ENCODE data around the gene AFM. TPM values are rescaled to one million over a fixed set of nuclear protein-coding genes. Genes with fewer than 3 reads are reported as not detected.
A peak's percentile ranks its signal among the peaks of the same experiment; 100 is the strongest.

AFM gene
- total RNA-seq, 1 experiment from 2014 or later: not detected

- DNase-seq (ENCODE audit: low spot score): peak; percentile 53
These were observed 31.0 kb upstream of the AFM start for GRCh38 chr4:73450398-73451004.

GRCh38 chr4:73451404-73451803, 30.1 kb upstream of the AFM start:
- no peak for DNase-seq (ENCODE audit: low spot score)

- DNase-seq (ENCODE audit: low spot score): no peak
These were observed 29.4 kb upstream of the AFM start for GRCh38 chr4:73451981-73452747.

GRCh38 chr4:73452953-73453700, 28.4 kb upstream of the AFM start:
- no peak for DNase-seq (ENCODE audit: low spot score)

GRCh38 chr4:73453701-73454005, 27.9 kb upstream of the AFM start:
- DNase-seq (ENCODE audit: low spot score): no peak

GRCh38 chr4:73454920-73455319, 26.6 kb upstream of the AFM start:
- no peak for DNase-seq (ENCODE audit: low spot score)

- DNase-seq (ENCODE audit: low spot score): no peak
These were observed 25.1 kb upstream of the AFM start for GRCh38 chr4:73456177-73457022.

GRCh38 chr4:73458184-73459047, 23.1 kb upstream of the AFM start:
- no peak for DNase-seq (ENCODE audit: low spot score)

GRCh38 chr4:73459048-73459421, 22.5 kb upstream of the AFM start:
- no peak for DNase-seq (ENCODE audit: low spot score)

GRCh38 chr4:73460913-73461522, 20.5 kb upstream of the AFM start:
- DNase-seq (ENCODE audit: low spot score): no peak

- DNase-seq (ENCODE audit: low spot score): no peak
These were observed 13.4 kb upstream of the AFM start for GRCh38 chr4:73468170-73468569.

GRCh38 chr4:73470728-73471127, 10.8 kb upstream of the AFM start:
- no peak for DNase-seq (ENCODE audit: low spot score)

- DNase-seq (ENCODE audit: low spot score): no peak
These were observed 4.4 kb upstream of the AFM start for GRCh38 chr4:73477176-73477575.

- no peak for DNase-seq (ENCODE audit: low spot score)
These were observed 2.2 kb upstream of the AFM start for GRCh38 chr4:73479323-73479722.

GRCh38 chr4:73485085-73485484, 3.5 kb downstream of the AFM start:
- no peak for DNase-seq (ENCODE audit: low spot score)

- DNase-seq (ENCODE audit: low spot score): no peak
These were observed 4.1 kb downstream of the AFM start for GRCh38 chr4:73485596-73485995.

GRCh38 chr4:73486497-73486896, 5.0 kb downstream of the AFM start:
- DNase-seq (ENCODE audit: low spot score): no peak

- DNase-seq (ENCODE audit: low spot score): no peak
These were observed 5.7 kb downstream of the AFM start for GRCh38 chr4:73487233-73487632.

GRCh38 chr4:73499996-73500765, 18.6 kb downstream of the AFM start:
- no peak for DNase-seq (ENCODE audit: low spot score)

GRCh38 chr4:73501664-73502265, 20.2 kb downstream of the AFM start:
- no peak for DNase-seq (ENCODE audit: low spot score)

Measured in A172 (cell line).